HCT116 (cell line): ENCODE results near the gene GGACT. TPM values are rescaled to one million over a fixed set of nuclear protein-coding genes. Genes with fewer than 3 reads are reported as not detected.

Experiments used
- ATAC-seq: fragments of 200-7000 bp; cut with Tn5 transposase; 2 replicates; pipeline ENCODE4 v1.9.1; 2020; ENCODE audit warnings: mild to moderate bottlenecking, moderate library complexity
- BruUV-seq: library from RNA; stranded (reverse); fragments of 400-500 nt; replicated peaks from 2 replicates; lab custom pipeline; 2021; lab: Mats Ljungman, UMichigan
- CTCF ChIA-PET: fragments of 300-600 bp; sonication (Branson Sonifier 250); formaldehyde crosslinking; loops from one replicate; lab custom pipeline; 2021; ENCODE audit warnings: antibody characterized with exemption; lab: Charles Lee
- POLR2A ChIA-PET: fragments of 300-600, 350-600 bp; sonication (Branson Sonifier 250); formaldehyde crosslinking; loops from one replicate; lab custom pipeline; 2021; ENCODE audit warnings: antibody characterized with exemption; lab: Charles Lee
- RAD21 ChIA-PET, 2 experiments: fragments of 300-600 bp; sonication (Branson Sonifier 250); formaldehyde crosslinking; loops; one replicate each; lab custom pipeline; 2023; ENCODE audit warnings: low total read pairs in 2 of 2; ENCODE audit not compliant: uncharacterized antibody in 2 of 2, unreplicated experiment in 2 of 2, low non-redundant PET in 1 of 2; lab: Charles Lee
- DNase-seq: peaks from one replicate; pipeline ENCODE4 v3.0.0-alpha.2; 2010; ENCODE audit warnings: low read depth, low spot score
- H2AFZ ChIP-seq: fragments of 200-600 bp; shearing (Covaris generic), sonication (generic); 2 replicates; pipeline ENCODE4 v1.6.1; 2017; ENCODE audit warnings: low read depth, mixed run types, mixed read lengths, antibody characterized with exemption, low read length; ENCODE audit not compliant: poor library complexity, severe bottlenecking
- H3K27ac ChIP-seq: 2 replicates; pipeline ENCODE4 v1.5.1; 2012; ENCODE audit warnings: low read depth, low read length
- H3K27me3 ChIP-seq: fragments of 200-600 bp; sonication (generic); 2 replicates; pipeline ENCODE4 v1.6.1; 2016; ENCODE audit warnings: mixed run types, low read length, mixed read lengths; ENCODE audit not compliant: insufficient read depth
- H3K36me3 ChIP-seq, 2 experiments: fragments of 200-500 bp in 1 of 2; fragments of 200-600 bp in 1 of 2; sonication (Bioruptor generic) in 1 of 2; sonication (generic) in 1 of 2; 2 replicates each; pipeline versions ENCODE4 v1.5.1 to v1.6.1; 2014 to 2016; ENCODE audit warnings: low read length in 2 of 2, inconsistent platforms in 1 of 2, mixed read lengths in 1 of 2, mixed run types in 1 of 2; ENCODE audit not compliant: insufficient read depth in 2 of 2, control insufficient read depth in 1 of 2
- H3K4me1 ChIP-seq, 2 experiments: fragments of 200-600 bp in 1 of 2; sonication (generic) in 1 of 2; 2 replicates each; pipeline versions ENCODE4 v1.5.1 to v1.6.1; 2012 to 2017; ENCODE audit warnings: low read length in 2 of 2, inconsistent platforms in 1 of 2, mild to moderate bottlenecking in 1 of 2, mixed read lengths in 1 of 2, mixed run types in 1 of 2, moderate library complexity in 1 of 2; ENCODE audit not compliant: insufficient read depth in 2 of 2, control insufficient read depth in 1 of 2
- H3K4me2 ChIP-seq: fragments of 200-600 bp; sonication (generic); 2 replicates; pipeline ENCODE4 v1.6.1; 2017; ENCODE audit warnings: mixed run types, low read length, mixed read lengths
- H3K4me3 ChIP-seq, 2 experiments: fragments of 200-600 bp in 1 of 2; sonication (generic) in 1 of 2; replicated peaks in 1 of 2; 2 replicates each; pipeline ENCODE4 v1.5.1; 2011 to 2016; ENCODE audit warnings: low read length in 2 of 2, control low read depth in 1 of 2, low read depth in 1 of 2, mild to moderate bottlenecking in 1 of 2, mixed read lengths in 1 of 2, mixed run types in 1 of 2
- H3K79me2 ChIP-seq: fragments of 200-600 bp; sonication (generic); 2 replicates; pipeline ENCODE4 v1.6.1; 2017; ENCODE audit warnings: mild to moderate bottlenecking, mixed run types, low read length, moderate library complexity, mixed read lengths; ENCODE audit not compliant: insufficient read depth
- H3K9ac ChIP-seq: fragments of 200-600 bp; sonication (generic); 2 replicates; pipeline ENCODE4 v1.6.1; 2016; ENCODE audit warnings: low read length, mixed read lengths
- H3K9me2 ChIP-seq: fragments of 200-600 bp; sonication (generic), shearing (Covaris generic); 2 replicates; pipeline ENCODE4 v1.6.1; 2017; ENCODE audit warnings: mixed run types, mild to moderate bottlenecking, moderate library complexity; ENCODE audit not compliant: insufficient read depth
- H3K9me3 ChIP-seq, 2 experiments: fragments of 200-500 bp in 1 of 2; fragments of 200-600 bp in 1 of 2; sonication (Bioruptor generic) in 1 of 2; sonication (generic) in 1 of 2; 2 replicates each; pipeline ENCODE4 v1.6.1; 2014 to 2017; ENCODE audit warnings: low read length in 2 of 2, mixed read lengths in 2 of 2, inconsistent platforms in 1 of 2, low read depth in 1 of 2, mild to moderate bottlenecking in 1 of 2, mixed run types in 1 of 2, moderate library complexity in 1 of 2; ENCODE audit not compliant: control insufficient read depth in 1 of 2, insufficient read depth in 1 of 2
- H4K20me1 ChIP-seq: fragments of 200-600 bp; sonication (generic), shearing (Covaris generic); 2 replicates; pipeline ENCODE4 v1.6.1; 2017; ENCODE audit warnings: mixed run types, mild to moderate bottlenecking, moderate library complexity; ENCODE audit not compliant: insufficient read depth
- CBX3 ChIP-seq: IDR thresholded peaks from 2 replicates; pipeline ENCODE4 v1.6.1; 2012; ENCODE audit warnings: low read depth
- EGR1 ChIP-seq: IDR thresholded peaks from 2 replicates; pipeline ENCODE4 v1.6.1; 2012; ENCODE audit warnings: low read depth
- EZH2 ChIP-seq: fragments of 200-600 bp; sonication (generic); IDR thresholded peaks from 2 replicates; pipeline ENCODE4 v1.6.1; 2017; ENCODE audit warnings: antibody characterized with exemption, mixed run types
- EZH2phosphoT487 ChIP-seq: fragments of 200-600 bp; IDR thresholded peaks from 2 replicates; pipeline ENCODE4 v1.6.1; 2018; ENCODE audit warnings: antibody characterized with exemption, borderline replicate concordance
- POLR2A ChIP-seq: IDR thresholded peaks from 2 replicates; pipeline ENCODE4 v1.7.0; 2011; ENCODE audit warnings: borderline replicate concordance; ENCODE audit not compliant: insufficient read depth, insufficient read length; ENCODE audit errors: extremely low read depth
- TCF7L2 ChIP-seq: IDR thresholded peaks from 2 replicates; pipeline ENCODE4 v1.7.0; 2011; ENCODE audit warnings: borderline replicate concordance, inconsistent platforms; ENCODE audit not compliant: insufficient read depth, insufficient read length; ENCODE audit errors: extremely low read depth
- ZNF274 ChIP-seq: fragments of 200-500 bp; sonication (Bioruptor generic); IDR thresholded peaks from 2 replicates; pipeline ENCODE4 v1.6.1; 2014; ENCODE audit warnings: mild to moderate bottlenecking, low read depth, low read length, inconsistent platforms
- intact Hi-C: fragments of 100-400 bp; cut with micrococcal nuclease; formaldehyde crosslinking; loops from 2 replicates; pipeline ENCODE4 v1.10.0; 2022
- total RNA-seq: library from RNA; stranded (reverse); gene quantifications from one replicate; pipeline ENCODE4 v1.2.1, GENCODE V29; 2021; ENCODE audit not compliant: unreplicated experiment

GGACT gene
- total RNA-seq, 1 experiment from 2014 or later = 5.0 TPM

DNA sequence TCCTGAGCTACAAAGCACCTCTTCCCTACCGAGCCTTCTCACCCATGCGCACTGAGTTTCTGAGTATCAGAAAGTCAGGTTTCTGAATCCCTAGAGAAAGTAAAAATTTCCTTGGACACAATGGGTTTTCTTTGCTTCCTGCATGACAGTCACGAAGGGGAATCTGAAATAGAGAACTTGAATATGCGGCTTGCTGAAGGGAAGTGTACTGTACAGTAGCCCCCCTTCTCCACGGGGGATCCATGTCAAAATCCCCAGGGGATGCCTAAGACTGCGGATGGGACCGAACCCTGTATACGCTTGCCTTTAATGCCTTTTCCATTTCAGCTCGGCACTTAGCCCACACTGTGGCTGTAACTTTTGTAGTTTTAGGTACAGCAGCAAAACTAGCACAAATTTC, 107.9 kb downstream of the GGACT start:
- DNase-seq (no peak), ATAC-seq (no peak)
- intact Hi-C loops = no loop called here
- no peak overlapping the region for H3K9ac ChIP-seq
- H3K79me2 ChIP-seq = no peaks in the 10 kb centered on the region
- ChIA-PET RAD21 (no interaction called here), POLR2A (no interaction called here), CTCF (no interaction called here)
- no peaks in the 10 kb centered on the region for H3K27me3 ChIP-seq
- H3K4me1 ChIP-seq = no peaks in the 10 kb centered on the region
- no peaks in the 10 kb centered on the region for H3K36me3 ChIP-seq
- no peak overlapping the region for H3K4me2 ChIP-seq
- no peak overlapping the region for H2AFZ ChIP-seq
- no peaks in the 10 kb centered on the region for H3K9me2 ChIP-seq
- no peak overlapping the region for H3K27ac ChIP-seq
- no TSS peak for BruUV-seq
- no peaks in the 10 kb centered on the region for H4K20me1 ChIP-seq
- no peaks in the 10 kb centered on the region for H3K9me3 ChIP-seq
- TF ChIP-seq POLR2A (no peak), EZH2phosphoT487 (no peak), EGR1 (no peak), CBX3 (no peak), ZNF274 (no peak), TCF7L2 (no peak), EZH2 (no peak)
- no peak overlapping the region for H3K4me3 ChIP-seq

Other genes with a start within 250 kb of the GGACT start
- gene TMTC4, start 86.0 kb upstream of the GGACT start, total RNA-seq = 23.6 TPM